ENCODE measurements around the gene LMLN. TPM values are rescaled to one million over a fixed set of nuclear protein-coding genes. Genes with fewer than 3 reads are reported as not detected.
"Not testable (repeated sequence)": the region's sequence is repeated elsewhere in the genome, so short reads cannot be mapped to it uniquely, and the experiment has no call there.

LMLN gene, protein sequence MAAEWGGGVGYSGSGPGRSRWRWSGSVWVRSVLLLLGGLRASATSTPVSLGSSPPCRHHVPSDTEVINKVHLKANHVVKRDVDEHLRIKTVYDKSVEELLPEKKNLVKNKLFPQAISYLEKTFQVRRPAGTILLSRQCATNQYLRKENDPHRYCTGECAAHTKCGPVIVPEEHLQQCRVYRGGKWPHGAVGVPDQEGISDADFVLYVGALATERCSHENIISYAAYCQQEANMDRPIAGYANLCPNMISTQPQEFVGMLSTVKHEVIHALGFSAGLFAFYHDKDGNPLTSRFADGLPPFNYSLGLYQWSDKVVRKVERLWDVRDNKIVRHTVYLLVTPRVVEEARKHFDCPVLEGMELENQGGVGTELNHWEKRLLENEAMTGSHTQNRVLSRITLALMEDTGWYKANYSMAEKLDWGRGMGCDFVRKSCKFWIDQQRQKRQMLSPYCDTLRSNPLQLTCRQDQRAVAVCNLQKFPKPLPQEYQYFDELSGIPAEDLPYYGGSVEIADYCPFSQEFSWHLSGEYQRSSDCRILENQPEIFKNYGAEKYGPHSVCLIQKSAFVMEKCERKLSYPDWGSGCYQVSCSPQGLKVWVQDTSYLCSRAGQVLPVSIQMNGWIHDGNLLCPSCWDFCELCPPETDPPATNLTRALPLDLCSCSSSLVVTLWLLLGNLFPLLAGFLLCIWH
- total RNA-seq (10 to 100 TPM in 1 of 2 donors, 1 to 10 TPM in 1; 9.7 to 10.3 TPM), polyA plus RNA-seq (ENCODE audit: insufficient read length in 6 of 6) (10 to 100 TPM in 4 of 6 donors, 1 to 10 TPM in 2; 9.0 to 12.2 (median 10.0) TPM)
- long read RNA-seq, donor 1, partial matches to known transcripts = 0 of 3 reads
- long read RNA-seq, donor 1, other reads (novel, unspliced or antisense) = 0 of 3 reads
- long read RNA-seq, donor 2, full-length matches to known transcripts = 1 of 1 reads
- long read RNA-seq, donor 2, partial matches to known transcripts = 0 of 1 reads
- long read RNA-seq, donor 2, other reads (novel, unspliced or antisense) = 0 of 1 reads
- long read RNA-seq, donor 3, full-length matches to known transcripts = 1 of 1 reads
- long read RNA-seq, donor 3, partial matches to known transcripts = 0 of 1 reads
- long read RNA-seq, donor 3, other reads (novel, unspliced or antisense) = 0 of 1 reads
- long read RNA-seq, donor 4, partial matches to known transcripts = 1 of 1 reads
- long read RNA-seq, donor 4, other reads (novel, unspliced or antisense) = 0 of 1 reads
- long read RNA-seq, donor 5 = 0 reads
- long read RNA-seq, donor 6 = 0 reads
- long read RNA-seq, donor 7, partial matches to known transcripts = 0 of 2 reads
- long read RNA-seq, donor 7, other reads (novel, unspliced or antisense) = 0 of 2 reads
- long read RNA-seq, donor 8 = 0 reads
- long read RNA-seq, donor 9 = 0 reads
- long read RNA-seq, donor 10 = 0 reads
- long read RNA-seq, donor 11, full-length matches to known transcripts = 2 of 2 reads
- long read RNA-seq, donor 11, partial matches to known transcripts = 0 of 2 reads
- long read RNA-seq, donor 11, other reads (novel, unspliced or antisense) = 0 of 2 reads
- long read RNA-seq, donor 12, full-length matches to known transcripts = 3 of 3 reads
- long read RNA-seq, donor 12, partial matches to known transcripts = 0 of 3 reads
- long read RNA-seq, donor 12, other reads (novel, unspliced or antisense) = 0 of 3 reads

DNA sequence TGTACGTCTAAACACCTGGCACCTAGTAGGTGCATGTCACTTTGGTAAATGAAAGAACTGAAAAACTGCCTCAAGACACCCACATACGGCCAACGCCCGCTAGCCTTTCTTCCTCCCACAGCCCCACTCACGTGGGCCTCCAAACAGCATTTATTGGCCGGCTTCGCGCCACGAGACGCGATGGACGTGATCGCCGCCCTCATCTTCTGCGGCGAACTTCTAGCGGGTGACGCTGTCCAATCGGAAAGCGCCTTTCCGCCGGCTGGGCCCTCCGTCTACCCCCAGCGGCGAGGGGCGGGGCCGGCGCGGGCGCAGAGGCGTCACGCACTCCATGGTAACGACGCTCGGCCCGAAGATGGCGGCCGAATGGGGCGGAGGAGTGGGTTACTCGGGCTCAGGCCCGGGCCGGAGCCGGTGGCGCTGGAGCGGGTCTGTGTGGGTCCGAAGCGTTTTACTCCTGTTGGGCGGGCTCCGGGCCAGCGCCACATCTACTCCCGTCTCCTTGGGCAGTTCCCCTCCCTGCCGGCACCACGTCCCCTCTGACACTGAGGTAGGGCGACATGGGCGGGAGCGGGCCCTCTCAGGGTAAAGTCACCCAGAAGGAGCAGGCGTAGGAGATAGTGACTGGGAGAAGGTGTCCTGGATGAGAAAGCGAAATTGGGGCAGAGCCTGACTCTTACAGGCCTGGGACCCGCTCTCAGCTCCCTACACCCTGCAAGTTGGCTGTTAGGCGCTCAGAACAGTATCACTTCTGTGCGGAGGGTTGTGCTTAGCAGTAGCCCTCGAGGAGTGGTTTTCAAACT is at the start of gene LMLN:
Gene LMLN, plus strand, starts transcription at position 327 of the 803 bp plus-strand sequence. Its CDS starts 29 bp downstream, at position 356.
- peak; percentile 94 to 99 (median 98) for DNase-seq
- no peaks in the 10 kb centered on the region for H3K9me3 ChIP-seq
- peaks cover 24 to 52% of the 10 kb centered on the region in 2 donors for H3K4me1 ChIP-seq
- H3K27me3 ChIP-seq = no peaks in the 10 kb centered on the region
- peak within 1 kb of the TSS; percentile 84 to 86 for H3K27ac ChIP-seq
- TF ChIP-seq, protein P1, sequence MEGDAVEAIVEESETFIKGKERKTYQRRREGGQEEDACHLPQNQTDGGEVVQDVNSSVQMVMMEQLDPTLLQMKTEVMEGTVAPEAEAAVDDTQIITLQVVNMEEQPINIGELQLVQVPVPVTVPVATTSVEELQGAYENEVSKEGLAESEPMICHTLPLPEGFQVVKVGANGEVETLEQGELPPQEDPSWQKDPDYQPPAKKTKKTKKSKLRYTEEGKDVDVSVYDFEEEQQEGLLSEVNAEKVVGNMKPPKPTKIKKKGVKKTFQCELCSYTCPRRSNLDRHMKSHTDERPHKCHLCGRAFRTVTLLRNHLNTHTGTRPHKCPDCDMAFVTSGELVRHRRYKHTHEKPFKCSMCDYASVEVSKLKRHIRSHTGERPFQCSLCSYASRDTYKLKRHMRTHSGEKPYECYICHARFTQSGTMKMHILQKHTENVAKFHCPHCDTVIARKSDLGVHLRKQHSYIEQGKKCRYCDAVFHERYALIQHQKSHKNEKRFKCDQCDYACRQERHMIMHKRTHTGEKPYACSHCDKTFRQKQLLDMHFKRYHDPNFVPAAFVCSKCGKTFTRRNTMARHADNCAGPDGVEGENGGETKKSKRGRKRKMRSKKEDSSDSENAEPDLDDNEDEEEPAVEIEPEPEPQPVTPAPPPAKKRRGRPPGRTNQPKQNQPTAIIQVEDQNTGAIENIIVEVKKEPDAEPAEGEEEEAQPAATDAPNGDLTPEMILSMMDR (IDR thresholded peaks at IDR 0.05) = peak in 1 of 2 donors; percentile 14
- peak within 1 kb of the TSS; percentile 84 to 90 for H3K4me3 ChIP-seq
- intact Hi-C loops (cut with DNase I) = no loop called here
- peak; percentile 94 for ATAC-seq
- peaks cover 0 to 19% of the 10 kb centered on the region in 2 donors for H3K36me3 ChIP-seq

DNA sequence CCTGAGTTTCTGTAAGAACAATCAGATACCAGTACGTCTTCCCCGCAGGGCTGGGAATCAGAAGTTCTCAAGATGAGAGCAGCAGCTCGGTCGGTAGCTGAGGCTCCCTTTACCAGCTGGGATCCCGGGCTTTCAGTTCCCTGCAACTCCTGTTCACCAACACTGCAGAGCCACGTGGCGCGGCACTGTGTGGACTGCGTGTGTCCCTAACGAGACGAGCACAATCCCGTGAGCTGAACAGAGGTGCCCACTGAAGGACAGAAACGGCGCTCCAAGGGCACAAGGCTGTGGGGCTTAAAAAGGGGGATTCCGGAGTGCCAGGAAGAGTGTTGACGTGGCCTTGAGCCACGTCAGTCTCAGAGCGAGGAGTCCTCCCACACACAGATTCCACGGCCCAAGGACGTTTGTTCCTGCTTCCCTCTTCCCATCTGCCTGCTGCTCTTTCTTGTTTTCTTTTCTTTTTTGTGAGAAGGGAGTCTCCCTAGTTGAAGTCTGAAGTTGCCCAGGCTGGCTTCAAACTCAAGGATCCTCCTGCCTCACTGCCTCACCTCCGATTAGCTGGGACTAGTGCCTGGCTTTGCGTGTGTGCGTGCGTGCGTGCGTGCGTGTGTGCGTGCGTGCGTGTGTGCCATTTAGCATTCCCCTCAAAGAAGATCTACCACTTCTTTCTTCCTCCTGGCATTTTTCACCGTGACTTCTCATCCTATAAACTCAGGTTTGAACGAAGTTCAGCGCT is 47.1 kb upstream of the LMLN start:
- ATAC-seq (no peak), DNase-seq (peak in 1 of 4 donors; percentile 81)
- H3K27me3 ChIP-seq = no peaks in the 10 kb centered on the region
- H3K27ac ChIP-seq = no peak overlapping the region
- TF ChIP-seq, protein P1 (IDR thresholded peaks at IDR 0.05) = no peak
- H3K9me3 ChIP-seq = no peaks in the 10 kb centered on the region
- peaks cover 0 to 9% of the 10 kb centered on the region in 2 donors for H3K36me3 ChIP-seq
- no peak overlapping the region for H3K4me3 ChIP-seq
- intact Hi-C loops (cut with DNase I) = no loop called here
- H3K4me1 ChIP-seq = no peaks in the 10 kb centered on the region

DNA sequence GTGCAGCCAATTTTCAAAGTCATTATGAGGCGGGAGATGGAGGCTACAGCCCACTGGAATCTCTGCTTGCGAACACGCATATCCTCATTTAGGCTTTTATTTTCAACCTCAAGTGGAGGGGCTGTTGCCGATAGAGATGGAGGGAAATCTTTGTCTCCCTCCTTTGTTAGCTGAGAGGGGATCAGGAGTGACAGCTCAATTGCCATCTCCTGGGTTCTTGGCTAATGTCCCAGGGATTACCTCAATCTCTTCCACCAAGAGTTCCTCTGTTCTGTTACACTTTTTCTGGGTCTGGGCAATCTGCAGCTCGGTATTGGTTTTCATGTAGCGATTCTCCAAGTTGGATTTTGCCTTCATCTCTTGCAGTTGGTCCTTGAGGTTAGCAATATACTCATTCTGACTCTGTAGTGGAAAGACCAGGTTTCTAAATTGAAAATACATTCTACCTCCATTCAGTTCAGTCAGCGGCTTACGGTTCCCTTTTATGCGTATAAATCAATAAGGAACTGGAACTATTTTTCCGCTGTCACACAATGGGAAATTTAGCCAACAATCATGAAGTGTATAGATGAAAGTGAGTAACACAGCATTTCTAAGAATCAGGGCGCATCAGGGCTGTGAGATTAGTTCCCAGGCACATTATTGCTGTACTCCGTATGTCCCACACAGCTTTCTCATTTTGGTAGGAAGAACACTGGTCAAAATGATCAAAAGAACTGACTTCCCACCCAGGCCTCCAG is 46.2 kb upstream of the LMLN start:
- Histone ChIP-seq H3K36me3 (peaks cover 0 to 9% of the 10 kb centered on the region in 2 donors), H3K4me1 (no peaks in the 10 kb centered on the region), H3K27ac (no peak overlapping the region), H3K4me3 (no peak overlapping the region), H3K9me3 (no peaks in the 10 kb centered on the region), H3K27me3 (no peaks in the 10 kb centered on the region)
- TF ChIP-seq, protein P1 (IDR thresholded peaks at IDR 0.05) = no peak
- no peak for DNase-seq
- intact Hi-C loops (cut with DNase I) = no loop called here
- ATAC-seq = no peak

DNA sequence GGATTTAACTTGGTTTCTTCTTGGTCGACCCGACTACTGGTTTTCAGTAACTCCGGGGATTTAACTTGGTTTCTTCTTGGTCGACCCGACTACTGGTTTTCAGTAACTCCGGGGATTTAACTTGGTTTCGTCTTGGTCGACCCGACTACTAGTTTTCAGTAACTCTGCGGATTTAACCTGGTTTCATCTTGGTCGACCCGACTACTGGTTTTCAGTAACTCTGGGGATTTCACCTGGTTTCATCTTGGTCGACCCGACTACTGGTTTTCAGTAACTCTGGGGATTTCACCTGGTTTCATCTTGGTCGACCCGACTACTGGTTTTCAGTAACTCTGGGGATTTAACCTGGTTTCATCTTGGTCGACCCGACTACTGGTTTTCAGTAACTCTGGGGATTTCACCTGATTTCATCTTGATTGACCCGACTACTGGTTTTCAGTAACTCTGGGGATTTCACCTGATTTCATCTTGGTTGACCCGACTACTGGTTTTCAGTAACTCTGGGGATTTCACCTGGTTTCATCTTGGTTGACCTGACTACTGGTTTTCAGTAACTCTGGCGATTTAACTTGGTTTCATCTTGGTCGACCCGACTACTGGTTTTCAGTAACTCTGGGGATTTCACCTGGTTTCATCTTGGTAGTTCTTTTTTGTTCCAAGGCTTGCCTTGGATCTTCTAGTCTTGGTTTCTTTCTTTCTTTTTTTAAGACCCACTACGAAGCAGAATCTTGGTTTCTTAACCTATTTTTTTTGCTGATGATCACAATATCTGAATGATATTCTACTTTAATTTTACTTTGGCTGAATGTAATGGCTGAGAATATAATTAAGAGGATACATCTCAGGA is 38.4 kb upstream of the LMLN start:
- DNase-seq; H3K27ac ChIP-seq; H3K27me3 ChIP-seq; ATAC-seq; H3K4me1 ChIP-seq; H3K9me3 ChIP-seq; intact Hi-C loops (cut with DNase I); H3K4me3 ChIP-seq: not testable (repeated sequence)
- H3K36me3 ChIP-seq = peaks cover 0 to 22% of the 10 kb centered on the region in 2 donors

Measured in left lung (tissue), 14 donors.